Endometrial microvascular endothelial cells (primary cell): ENCODE data around the gene KCNK5. TPM values are rescaled to one million over a fixed set of nuclear protein-coding genes. Genes with fewer than 3 reads are reported as not detected.

Experiments
- in situ Hi-C: cut with HindIII; loops from 2 replicates; pipeline ENCODE4 v1.10.0; 2017; ENCODE audit warnings: low sequenced_read_pairs, low pct_unique_long_range_greater_than_20kb; ENCODE audit errors: inconsistent ontology term
- total RNA-seq: library from RNA; depleted of rRNA; stranded (reverse); fragments of >200 nt; gene quantifications from one replicate; pipeline ENCODE4 v1.2.3, GENCODE V29; 2015; ENCODE audit errors: inconsistent ontology term

Gene KCNK5
- total RNA-seq, 1 donor from 2014 or later = not detected

- in situ Hi-C loops = no loop called here
Observed at GRCh38 chr6:39221779-39222641, 7.3 kb downstream of the KCNK5 start.

DNA sequence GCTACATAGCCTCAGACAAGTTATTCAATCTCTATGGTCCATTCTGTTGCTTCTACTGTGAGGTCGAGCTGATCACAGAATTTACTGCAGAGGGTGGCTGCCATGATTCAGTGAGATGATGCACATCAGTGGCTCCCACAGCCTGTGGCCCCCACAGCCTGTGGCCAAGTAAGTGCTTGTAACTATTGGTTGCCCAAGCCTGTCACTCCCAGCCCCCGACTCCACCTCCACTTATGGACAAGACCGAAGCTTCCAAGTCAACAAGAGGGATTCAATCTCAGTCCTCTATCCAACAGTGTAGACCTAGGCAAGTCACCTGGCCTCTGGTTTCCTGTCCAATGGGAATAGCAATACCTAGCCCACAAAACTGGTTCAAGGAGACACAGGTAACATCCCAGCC is 8.2 kb downstream of the KCNK5 start:
- in situ Hi-C loops = no loop called here

DNA sequence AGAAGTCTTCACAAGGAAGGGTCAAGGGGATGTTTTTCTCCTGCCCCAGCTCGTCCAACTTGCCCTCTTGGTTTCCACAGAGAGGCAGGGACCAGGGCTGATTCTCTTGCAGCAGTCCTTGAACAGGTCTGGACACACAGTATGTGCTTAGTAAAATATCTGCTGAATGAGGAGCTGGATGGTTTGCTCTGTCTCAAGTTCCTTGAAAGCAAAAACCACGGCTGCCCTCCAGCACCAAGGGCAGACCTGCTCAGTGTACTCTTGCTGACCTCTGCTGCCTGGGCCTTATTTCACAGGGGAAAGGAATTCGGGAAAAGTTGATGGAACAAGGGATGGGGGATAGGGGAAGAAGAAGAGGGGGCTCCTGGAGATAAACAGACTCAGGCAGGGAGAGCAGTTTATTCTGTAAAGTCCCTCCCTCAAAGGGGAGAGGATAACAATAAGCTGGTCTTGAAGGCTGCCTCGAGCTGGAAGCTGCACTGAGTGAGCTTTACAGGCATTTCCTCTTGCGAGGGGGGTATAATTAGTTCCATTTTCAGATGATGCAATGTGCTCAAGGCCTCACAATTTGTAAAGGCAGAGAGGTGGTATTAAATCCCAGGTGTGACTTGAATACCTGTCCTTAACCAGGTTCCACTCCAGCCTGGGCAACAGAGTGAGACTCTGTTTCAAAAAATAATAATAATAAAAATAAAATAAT is 10.3 kb downstream of the KCNK5 start:
- in situ Hi-C loops = no loop called here

DNA sequence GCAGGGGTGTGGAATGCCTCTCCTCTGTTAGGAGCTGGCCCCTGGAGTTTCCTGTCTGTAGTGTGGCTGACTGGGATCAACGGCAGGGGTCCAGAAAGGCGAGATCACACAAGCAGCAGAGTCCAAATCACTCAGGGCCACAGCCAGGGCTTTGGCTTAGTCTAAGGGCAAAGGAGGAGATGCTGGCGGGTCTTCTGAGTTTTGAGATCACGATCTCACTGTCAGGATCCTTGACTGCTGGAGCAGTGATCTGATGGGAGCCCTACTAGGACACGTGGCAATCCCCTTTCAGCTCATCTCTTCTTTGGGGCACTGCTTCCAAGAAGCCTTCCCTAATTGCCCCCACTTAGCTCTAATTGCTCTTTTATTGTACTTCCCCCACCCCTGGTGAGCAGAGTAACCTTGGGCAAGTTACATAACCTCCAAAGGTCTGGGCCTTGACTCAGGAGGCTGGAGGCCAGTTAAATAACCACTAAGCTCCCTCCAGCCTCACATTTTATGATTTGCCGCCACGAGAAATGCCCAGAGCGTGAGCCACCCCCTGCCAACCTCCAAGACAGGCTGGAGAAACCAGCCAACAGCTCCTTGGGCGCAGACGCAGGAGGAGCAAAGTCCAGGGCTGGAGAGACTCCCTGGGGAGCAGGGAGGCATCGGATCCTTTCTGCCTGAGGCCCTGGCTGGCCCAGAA is 12.0 kb downstream of the KCNK5 start:
- in situ Hi-C loops = no loop called here

- in situ Hi-C loops = no loop called here
Observed at GRCh38 chr6:39215640-39216158, 13.6 kb downstream of the KCNK5 start.

- in situ Hi-C loops = no loop called here
Observed at GRCh38 chr6:39214846-39215639, 14.2 kb downstream of the KCNK5 start.

GRCh38 chr6:39214120-39214813 is 15.0 kb downstream of the KCNK5 start:
- in situ Hi-C loops = no loop called here

GRCh38 chr6:39213195-39213920 is 15.9 kb downstream of the KCNK5 start:
- in situ Hi-C loops = no loop called here

GRCh38 chr6:39211183-39211582 is 18.1 kb downstream of the KCNK5 start:
- in situ Hi-C loops = no loop called here

DNA sequence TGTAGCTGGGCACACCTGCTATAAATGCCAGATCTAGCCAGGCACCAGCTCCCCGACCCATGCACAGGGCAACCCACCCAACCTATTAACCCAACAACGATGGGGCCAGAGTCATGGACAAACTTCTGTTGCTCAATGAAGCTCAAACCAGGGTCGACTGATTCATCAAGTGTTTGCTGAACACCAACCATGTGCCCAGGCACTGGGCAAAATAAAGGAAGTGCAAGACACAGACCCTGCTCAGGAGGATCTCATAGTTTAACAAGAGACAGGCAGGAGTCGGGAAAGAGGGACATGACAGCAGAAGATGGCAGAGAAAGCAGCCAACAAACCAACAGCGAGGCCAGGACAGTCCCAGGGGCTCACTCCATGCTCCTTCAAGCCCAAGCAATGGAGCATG is 18.8 kb downstream of the KCNK5 start:
- in situ Hi-C loops = no loop called here

GRCh38 chr6:39209911-39210310 is 19.4 kb downstream of the KCNK5 start:
- in situ Hi-C loops = no loop called here

DNA sequence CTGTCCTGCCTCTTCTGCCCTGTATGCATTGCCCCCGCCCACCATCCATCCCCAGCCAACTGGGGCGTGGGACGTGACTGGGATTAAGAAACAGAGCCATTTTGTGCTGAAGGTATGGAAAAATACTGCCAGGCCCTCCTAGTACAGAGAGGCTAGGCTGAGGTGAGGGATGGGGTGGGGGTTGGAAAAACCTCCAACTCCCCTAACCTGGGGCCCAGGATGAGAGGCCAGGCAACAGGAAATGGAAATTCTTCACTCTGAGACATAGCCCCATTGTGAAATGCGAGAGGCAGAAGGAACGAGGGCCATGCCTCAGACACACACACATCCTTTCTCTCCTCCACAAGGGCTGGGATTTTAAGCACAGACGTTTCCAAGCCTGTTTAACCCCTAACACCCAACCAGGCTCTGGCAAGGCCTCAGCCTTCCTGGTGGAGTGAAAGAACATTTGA is 19.9 kb downstream of the KCNK5 start:
- in situ Hi-C loops = no loop called here

DNA sequence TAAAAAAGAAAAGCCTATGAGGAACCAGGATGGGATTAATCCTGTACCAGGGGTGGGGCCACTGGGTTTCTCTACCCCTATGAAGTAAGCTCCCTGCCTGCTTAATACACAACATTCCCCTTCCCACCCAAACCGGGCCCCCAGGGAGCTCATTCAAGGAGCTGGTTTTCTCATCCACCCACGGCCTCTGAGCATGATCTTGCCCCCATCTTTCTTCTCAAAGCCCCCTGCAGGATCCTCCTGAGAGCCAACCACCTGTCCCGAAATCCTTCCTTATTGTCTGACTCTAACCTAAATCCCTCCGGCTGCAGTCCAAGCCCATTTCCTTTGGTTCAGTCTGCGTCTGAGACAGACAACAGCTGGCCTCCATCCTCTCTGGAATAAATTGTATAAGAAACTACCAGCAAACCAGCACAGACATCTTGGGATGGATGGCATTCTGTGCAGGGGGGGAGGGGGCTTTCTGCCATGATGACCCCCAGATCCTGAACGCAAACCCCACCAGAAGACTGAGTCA is 21.0 kb downstream of the KCNK5 start:
- in situ Hi-C loops = no loop called here

GRCh38 chr6:39207416-39208222 is 21.7 kb downstream of the KCNK5 start:
- in situ Hi-C loops = no loop called here

GRCh38 chr6:39206250-39206721 is 23.0 kb downstream of the KCNK5 start:
- in situ Hi-C loops = no loop called here

DNA sequence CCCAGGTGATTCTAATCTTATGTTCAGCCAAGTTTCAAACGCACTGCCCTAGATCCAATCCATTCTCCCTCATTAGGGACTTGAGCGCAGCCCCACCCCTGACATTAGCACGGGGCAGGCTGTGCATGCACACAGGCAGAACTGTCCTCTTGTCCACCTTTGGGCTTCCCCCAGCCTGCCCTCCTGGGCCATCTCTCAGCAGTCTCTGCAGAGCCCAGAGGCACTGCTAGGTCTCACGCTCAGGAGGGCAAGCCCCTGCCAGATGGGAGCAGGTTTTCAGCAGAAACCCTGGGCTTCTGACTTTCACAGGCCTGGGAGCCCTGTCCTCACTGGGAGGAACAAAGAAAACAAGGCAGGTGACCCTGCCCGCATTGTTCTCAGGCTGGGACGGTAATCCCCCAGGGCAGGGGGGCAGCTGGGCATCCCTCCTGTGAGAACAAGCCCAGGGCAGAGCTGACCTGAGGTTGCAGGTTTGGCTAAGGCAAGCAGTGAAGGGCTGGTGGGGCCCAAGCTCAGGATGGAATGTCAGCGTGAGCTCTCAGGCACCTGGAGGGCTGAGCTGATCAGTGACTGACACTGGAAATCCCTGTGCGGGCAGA is 24.5 kb downstream of the KCNK5 start:
- in situ Hi-C loops = no loop called here
